WTC11 (cell line): ENCODE results near the gene GPATCH11. TPM values are rescaled to one million over a fixed set of nuclear protein-coding genes. Genes with fewer than 3 reads are reported as not detected.

ENCODE experiments used
- ATAC-seq: fragments of 200-7000 bp; cut with Tn5 transposase; 2 replicates; pipeline ENCODE4 v1.10.0; 2021; ENCODE audit warnings: mild to moderate bottlenecking, moderate library complexity
- CTCF ChIA-PET: fragments of 300-600 bp; sonication (Branson Sonifier 250); formaldehyde crosslinking; loops from one replicate; lab custom pipeline; 2021; ENCODE audit warnings: antibody characterized with exemption; lab: Charles Lee
- POLR2A ChIA-PET: fragments of 350-600 bp; sonication (Branson Sonifier 250); formaldehyde crosslinking; loops from one replicate; lab custom pipeline; 2021; ENCODE audit warnings: antibody characterized with exemption; lab: Charles Lee
- DNase-seq: peaks from one replicate; pipeline ENCODE4 v3.0.0; 2021; ENCODE audit warnings: low spot score
- H3K27ac Mint-ChIP-seq: 2 replicates; pipeline ENCODE4 v1.8.0; 2021; ENCODE audit warnings: mixed read lengths
- H3K27me3 Mint-ChIP-seq: 2 replicates; pipeline ENCODE4 v1.8.0; 2021; ENCODE audit warnings: low read depth, mild to moderate bottlenecking, moderate library complexity, mixed read lengths
- H3K36me3 Mint-ChIP-seq: 2 replicates; pipeline ENCODE4 v1.8.0; 2021; ENCODE audit warnings: mixed read lengths
- H3K4me1 Mint-ChIP-seq: 2 replicates; pipeline ENCODE4 v1.8.0; 2022; ENCODE audit warnings: mixed read lengths
- H3K4me3 Mint-ChIP-seq: 2 replicates; pipeline ENCODE4 v1.8.0; 2021; ENCODE audit warnings: mild to moderate bottlenecking, moderate library complexity, mixed read lengths
- H3K9me3 Mint-ChIP-seq: 2 replicates; pipeline ENCODE4 v1.8.0; 2021; ENCODE audit warnings: mixed read lengths
- ARID4B ChIP-seq: sonication (generic); formaldehyde crosslinking; IDR thresholded peaks from 2 replicates; pipeline ENCODE4 v1.8.0; 2023; ENCODE audit warnings: missing genetic modification reagents, mild to moderate bottlenecking, borderline replicate concordance
- E2F1 ChIP-seq: sonication (generic); formaldehyde crosslinking; IDR thresholded peaks from 2 replicates; pipeline ENCODE4 v1.8.0; 2022; ENCODE audit warnings: mild to moderate bottlenecking, missing genetic modification reagents
- ELF4 ChIP-seq: sonication (generic); formaldehyde crosslinking; IDR thresholded peaks from 2 replicates; pipeline ENCODE4 v1.8.1; 2022; ENCODE audit warnings: low read depth, mild to moderate bottlenecking, moderate library complexity, missing genetic modification reagents
- EMX1 ChIP-seq: fragments of 250-450 bp; sonication (Bioruptor Pico); IDR thresholded peaks from 2 replicates; pipeline ENCODE4 v1.8.0; 2021; ENCODE audit warnings: mild to moderate bottlenecking
- GRHL2 ChIP-seq: fragments of 250-450 bp; sonication (Bioruptor Pico); IDR thresholded peaks from 2 replicates; pipeline ENCODE4 v1.8.0; 2022; ENCODE audit warnings: mild to moderate bottlenecking, moderate library complexity; ENCODE audit not compliant: insufficient replicate concordance, severe bottlenecking
- JUN ChIP-seq: sonication (generic); formaldehyde crosslinking; IDR thresholded peaks from 2 replicates; pipeline ENCODE4 v1.8.0; 2023; ENCODE audit warnings: mild to moderate bottlenecking, missing genetic modification reagents
- NFYB ChIP-seq: sonication (generic); formaldehyde crosslinking; conservative IDR thresholded peaks from 2 replicates; pipeline ENCODE4 v1.8.0; 2022; ENCODE audit warnings: low read depth, missing genetic modification reagents
- PRDM15 ChIP-seq: sonication (generic); formaldehyde crosslinking; IDR thresholded peaks from 2 replicates; pipeline ENCODE4 v1.8.0; 2022; ENCODE audit warnings: missing genetic modification reagents
- RELA ChIP-seq: sonication (generic); formaldehyde crosslinking; IDR thresholded peaks from 2 replicates; pipeline ENCODE4 v1.8.1; 2022; ENCODE audit warnings: missing genetic modification reagents, mild to moderate bottlenecking, borderline replicate concordance
- SMAD3 ChIP-seq: sonication (generic); formaldehyde crosslinking; IDR thresholded peaks from 2 replicates; pipeline ENCODE4 v1.8.0; 2022; ENCODE audit warnings: missing genetic modification reagents, mild to moderate bottlenecking, borderline replicate concordance
- SMAD4 ChIP-seq: sonication (generic); formaldehyde crosslinking; IDR thresholded peaks from 2 replicates; pipeline ENCODE4 v1.8.0; 2022; ENCODE audit warnings: mild to moderate bottlenecking, missing genetic modification reagents
- SOX15 ChIP-seq: fragments of 250-450 bp; sonication (Bioruptor Pico); IDR thresholded peaks from 2 replicates; pipeline ENCODE4 v1.9.0; 2021; ENCODE audit warnings: mild to moderate bottlenecking
- TCF7 ChIP-seq: sonication (generic); formaldehyde crosslinking; IDR thresholded peaks from 2 replicates; pipeline ENCODE4 v1.8.0; 2022; ENCODE audit warnings: mild to moderate bottlenecking, low read depth, missing genetic modification reagents, moderate library complexity
- ZNF219 ChIP-seq: sonication (generic); formaldehyde crosslinking; IDR thresholded peaks from 2 replicates; pipeline ENCODE4 v1.8.0; 2023; ENCODE audit warnings: missing genetic modification reagents, mild to moderate bottlenecking, borderline replicate concordance
- ZNF396 ChIP-seq: fragments of 250-450 bp; sonication (Bioruptor Pico); IDR thresholded peaks from 2 replicates; pipeline ENCODE4 v1.8.0; 2021; ENCODE audit warnings: mild to moderate bottlenecking, moderate library complexity, borderline replicate concordance
- total RNA-seq: library from RNA; stranded (reverse); gene quantifications from 3 replicates; pipeline ENCODE4 v1.2.3, GENCODE V29; 2021

The GPATCH11 gene
- total RNA-seq, 1 experiment from 2014 or later = 3.5 TPM

GRCh38 chr2:37039580-37039979 is 44.7 kb upstream of the GPATCH11 start:
- H3K27me3 Mint-ChIP-seq = no peaks in the 10 kb centered on the region
- TF ChIP-seq ELF4 (CRISPR knock-in tag) (no peak), ZNF396 (CRISPR knock-in tag) (no peak)
- TF ChIP-seq, all 79 proteins: peak for 0
- H3K4me3 Mint-ChIP-seq = no peak overlapping the region
- H3K9me3 Mint-ChIP-seq = peaks cover 3% of the 10 kb centered on the region; the same call in 1 of the 2 replicates
- CTCF ChIA-PET = no interaction called here
- ATAC-seq (no peak), DNase-seq (no peak)
- POLR2A ChIA-PET = no interaction called here
- H3K4me1 Mint-ChIP-seq = no peaks in the 10 kb centered on the region
- H3K36me3 Mint-ChIP-seq = peaks cover 12% of the 10 kb centered on the region
- no peak overlapping the region for H3K27ac Mint-ChIP-seq

- DNase-seq (no peak), ATAC-seq (no peak)
- no peak overlapping the region for H3K4me3 Mint-ChIP-seq
- H3K27ac Mint-ChIP-seq = no peak overlapping the region
- CTCF ChIA-PET = no interaction called here
- H3K36me3 Mint-ChIP-seq = peaks cover 8% of the 10 kb centered on the region
- no peaks in the 10 kb centered on the region for H3K27me3 Mint-ChIP-seq
- no peaks in the 10 kb centered on the region for H3K4me1 Mint-ChIP-seq
- TF ChIP-seq SMAD4 (no peak), NFYB (CRISPR knock-in tag) (no peak), RELA (CRISPR knock-in tag) (no peak), ZNF219 (CRISPR knock-in tag) (no peak), SMAD3 (CRISPR knock-in tag) (no peak), GRHL2 (CRISPR knock-in tag) (no peak), JUN (CRISPR knock-in tag) (no peak), PRDM15 (CRISPR knock-in tag) (no peak), SOX15 (CRISPR knock-in tag) (no peak), E2F1 (CRISPR knock-in tag) (no peak), EMX1 (CRISPR knock-in tag) (no peak), TCF7 (CRISPR knock-in tag) (no peak), ARID4B (CRISPR knock-in tag) (no peak)
- no peaks in the 10 kb centered on the region for H3K9me3 Mint-ChIP-seq
- POLR2A ChIA-PET = interaction anchor here (0.6 kb wide), 1 partner anchor 197 kb away, joined by 3 read pairs; no protein-coding TSS in a partner anchor
These were observed 31.6 kb upstream of the GPATCH11 start for GRCh38 chr2:37052600-37053332.
